Hypothalamus (tissue), 51 donors: ENCODE measurements around the gene PTGR3.

Experiments
- DNase-seq, 51 donors: peaks; one replicate each; lab custom pipeline; 2025; lab: John Stamatoyannopoulos, UW

The PTGR3 gene

DNA sequence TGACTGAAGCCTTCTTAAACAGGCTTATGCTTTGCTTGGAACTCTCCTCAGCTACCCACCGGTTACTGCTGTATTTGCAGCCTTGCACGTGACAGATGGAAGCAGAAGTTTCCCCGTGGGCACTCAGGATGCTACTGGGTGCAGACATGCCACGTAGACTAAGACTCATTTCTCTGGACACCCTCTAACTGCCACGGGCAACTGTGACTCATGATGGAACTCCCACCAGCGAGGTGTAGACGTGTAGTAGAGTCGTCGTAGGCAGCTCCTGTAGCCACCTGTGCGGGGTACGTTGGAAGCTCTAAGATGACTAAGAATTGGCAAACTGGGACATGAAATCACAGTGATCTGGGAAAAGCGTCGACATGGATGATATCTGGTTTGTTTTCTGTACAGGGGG lies 29.2 kb upstream of the PTGR3 start:
- peak in 2 of 51 donors; percentile 18 to 56 for DNase-seq

DNA sequence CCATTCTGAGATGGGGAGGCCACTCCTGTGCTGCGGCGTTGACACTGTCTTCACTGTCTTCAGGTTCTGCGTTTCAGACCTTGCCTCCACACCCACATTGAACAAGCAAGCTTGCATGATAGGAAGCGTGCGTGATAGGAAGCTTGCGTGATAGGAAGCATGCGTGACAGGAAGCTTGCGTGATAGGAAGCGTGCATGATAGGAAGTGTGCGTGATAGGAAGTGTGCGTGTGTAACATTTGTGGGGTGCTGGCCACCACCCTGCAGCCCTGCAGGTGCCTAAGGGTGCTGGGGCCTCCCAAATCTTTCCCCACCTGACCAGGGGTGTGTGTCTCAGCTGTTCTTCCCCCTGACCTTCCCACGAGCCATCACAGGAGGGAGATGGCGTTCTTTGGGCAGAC lies 27.0 kb upstream of the PTGR3 start:
- DNase-seq, result no peak

DNA sequence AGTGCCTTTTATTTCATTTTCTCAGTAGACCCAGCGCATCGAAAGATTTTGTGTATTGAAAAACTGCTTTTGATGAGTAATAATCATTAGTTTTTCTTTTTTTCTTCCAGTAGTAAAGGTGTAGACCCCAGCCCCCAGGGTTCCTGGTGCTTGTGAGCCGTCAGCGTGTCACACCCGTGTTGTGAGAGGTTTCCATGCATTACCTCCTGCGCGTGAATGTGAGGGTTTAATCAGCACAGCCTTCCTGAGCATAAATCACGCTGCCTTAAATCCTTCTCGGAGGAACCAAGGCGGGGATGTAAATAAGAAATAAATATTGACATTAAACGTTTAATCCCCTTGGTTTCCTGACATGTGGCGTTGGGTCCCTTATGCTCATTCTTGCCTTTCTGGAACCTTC lies 26.0 kb upstream of the PTGR3 start:
- no peak for DNase-seq

DNA sequence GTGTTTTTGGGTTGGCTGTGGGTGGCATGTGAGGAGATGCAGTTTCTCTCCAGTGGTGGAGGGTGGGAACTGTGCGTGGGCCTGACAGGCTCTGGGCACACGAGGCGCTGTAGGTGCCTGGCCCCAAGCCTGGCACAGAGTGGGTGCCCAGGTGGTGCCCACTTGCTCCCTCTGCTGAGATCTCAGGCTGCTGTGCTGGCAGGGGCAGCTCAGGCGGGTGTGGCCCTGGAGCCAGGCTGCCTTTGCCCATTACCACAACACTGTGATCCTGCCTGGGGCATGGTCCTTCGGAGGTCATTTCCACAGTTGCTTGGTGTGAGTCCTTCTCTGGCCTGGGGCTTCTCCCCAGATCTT lies 22.1 kb upstream of the PTGR3 start:
- DNase-seq, result no peak

DNA sequence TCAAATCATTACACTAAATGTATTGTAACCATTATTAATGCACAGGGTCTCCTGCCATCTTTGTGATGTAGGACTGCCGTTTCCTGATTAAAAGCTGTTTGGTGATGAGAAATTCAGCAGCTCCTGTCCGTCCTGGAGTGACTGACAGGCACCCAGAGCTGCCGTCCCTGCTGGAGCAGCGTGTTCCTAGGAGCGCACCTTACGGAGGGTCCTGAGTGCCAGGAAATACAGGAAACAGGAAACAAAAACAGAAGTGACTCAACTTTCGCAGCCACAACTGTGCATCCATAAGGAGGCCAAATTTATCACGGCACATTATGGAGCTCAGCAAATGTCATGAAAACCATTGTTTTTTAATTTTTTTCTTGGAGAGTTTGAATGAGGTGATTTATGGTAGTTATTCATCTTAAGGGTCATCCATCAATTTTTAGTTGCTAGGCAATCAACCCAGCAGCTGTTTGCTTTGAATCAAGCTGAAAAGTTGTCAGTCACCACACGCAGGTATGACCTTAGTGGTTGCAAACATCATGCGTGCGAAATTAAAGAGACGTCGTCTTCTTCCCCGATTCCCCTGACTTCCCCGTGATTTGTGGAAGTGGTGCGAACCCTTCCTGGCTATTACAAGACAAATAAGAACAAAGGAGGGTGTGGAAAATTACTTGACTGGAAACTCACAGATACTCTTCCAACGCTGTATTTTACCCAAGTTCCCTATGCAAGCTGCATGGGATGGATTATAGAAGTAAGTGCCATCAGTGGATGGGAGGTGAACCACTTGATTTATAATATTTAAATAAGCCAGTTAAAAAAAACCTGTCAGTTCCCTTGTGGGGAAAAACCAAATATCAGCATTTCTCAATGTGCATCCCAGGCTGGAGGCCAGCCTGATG lies 21.5 kb upstream of the PTGR3 start:
- DNase-seq, result no peak

DNA sequence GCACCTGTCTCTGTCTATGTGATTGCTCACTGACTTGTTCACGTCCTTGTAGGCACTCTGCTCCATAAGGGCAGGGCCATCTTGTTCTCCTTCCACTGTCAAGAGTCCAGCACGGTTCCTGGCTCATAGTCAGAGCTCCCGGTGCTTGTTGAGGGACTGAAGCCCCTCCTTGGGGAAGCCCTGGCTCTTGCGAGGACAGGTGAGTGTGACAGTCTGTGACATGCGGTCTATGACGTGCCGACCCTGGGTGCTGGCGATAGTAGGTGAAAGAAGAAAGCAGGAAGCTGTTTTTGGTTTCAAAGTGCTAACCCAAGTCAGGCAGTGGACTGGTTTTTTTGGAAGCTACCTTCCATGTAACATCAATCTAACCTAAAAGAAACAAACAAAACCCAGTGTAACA lies 20.5 kb upstream of the PTGR3 start:
- DNase-seq, result no peak

DNA sequence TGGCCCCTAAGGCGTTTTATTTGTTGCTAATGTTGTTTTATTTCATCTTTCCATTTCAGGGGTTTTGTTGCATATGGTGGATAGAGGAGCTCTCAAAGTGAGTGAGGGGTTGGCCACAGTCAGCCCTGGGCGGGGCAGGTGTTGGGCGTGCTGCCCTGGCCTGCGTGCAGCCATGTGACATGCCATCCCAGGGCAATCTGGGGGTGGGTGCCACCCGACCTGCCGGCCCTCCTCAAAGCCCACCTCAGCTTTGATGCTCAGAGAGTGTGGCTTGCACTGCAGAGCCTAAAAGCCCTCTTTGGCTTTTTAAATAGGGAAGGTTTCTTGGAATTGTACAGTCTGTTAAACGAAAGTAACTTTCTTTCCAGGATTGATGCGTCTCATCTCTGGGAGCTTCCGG lies 20.0 kb upstream of the PTGR3 start:
- no peak for DNase-seq

DNA sequence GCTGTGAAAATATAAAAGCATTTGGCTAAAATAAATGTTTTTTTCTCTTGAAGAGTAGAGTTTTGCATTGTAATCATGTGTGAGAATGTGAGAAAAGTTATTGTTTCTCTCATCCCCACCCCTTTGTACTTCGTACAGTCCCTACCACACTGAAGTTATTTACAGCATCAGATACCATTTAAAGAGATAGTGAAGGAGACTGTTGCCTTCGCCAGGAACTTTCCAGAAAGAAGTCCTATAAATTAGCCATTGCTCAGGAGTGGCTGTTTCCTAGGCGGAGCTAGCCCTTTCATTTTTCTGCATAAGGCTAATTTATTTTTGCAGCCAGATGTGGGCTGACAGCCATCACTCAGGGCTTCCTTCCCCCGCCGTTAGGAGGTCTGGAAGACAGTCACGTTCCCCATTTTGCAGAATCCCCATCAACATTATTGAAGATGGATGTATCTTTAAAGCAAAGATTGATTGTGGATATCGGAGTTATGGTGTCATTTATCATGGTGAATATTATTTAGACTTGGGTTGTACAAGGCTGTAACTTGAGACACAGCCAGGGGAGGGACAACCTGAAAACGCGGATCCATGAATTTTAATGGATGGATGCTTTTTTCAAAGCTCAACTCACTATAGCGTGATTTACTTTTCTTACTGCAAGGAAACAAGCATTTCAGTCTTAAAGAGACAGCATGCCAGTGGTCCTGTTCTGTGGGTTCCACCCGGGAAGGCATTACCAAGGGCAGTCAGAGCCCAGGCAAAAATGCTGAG lies 18.8 kb upstream of the PTGR3 start:
- no peak for DNase-seq

DNA sequence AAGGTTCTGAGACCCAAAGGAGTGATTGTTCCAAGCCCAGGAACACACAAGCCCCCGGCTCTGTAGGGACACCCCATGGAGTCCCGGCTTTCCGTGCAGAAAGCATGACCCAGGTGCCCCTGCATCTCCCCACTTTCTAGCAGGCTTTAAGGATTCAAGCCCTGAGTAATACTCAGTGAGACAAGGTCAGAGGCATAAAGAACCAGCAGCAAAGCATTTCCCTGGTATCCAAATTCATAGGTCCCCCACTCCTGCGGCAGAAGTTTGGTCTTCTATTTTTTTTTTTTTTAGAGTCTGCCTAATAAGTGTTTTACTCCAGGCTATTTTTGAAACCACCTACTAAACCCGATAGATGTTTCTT lies 18.0 kb upstream of the PTGR3 start:
- no peak for DNase-seq

DNA sequence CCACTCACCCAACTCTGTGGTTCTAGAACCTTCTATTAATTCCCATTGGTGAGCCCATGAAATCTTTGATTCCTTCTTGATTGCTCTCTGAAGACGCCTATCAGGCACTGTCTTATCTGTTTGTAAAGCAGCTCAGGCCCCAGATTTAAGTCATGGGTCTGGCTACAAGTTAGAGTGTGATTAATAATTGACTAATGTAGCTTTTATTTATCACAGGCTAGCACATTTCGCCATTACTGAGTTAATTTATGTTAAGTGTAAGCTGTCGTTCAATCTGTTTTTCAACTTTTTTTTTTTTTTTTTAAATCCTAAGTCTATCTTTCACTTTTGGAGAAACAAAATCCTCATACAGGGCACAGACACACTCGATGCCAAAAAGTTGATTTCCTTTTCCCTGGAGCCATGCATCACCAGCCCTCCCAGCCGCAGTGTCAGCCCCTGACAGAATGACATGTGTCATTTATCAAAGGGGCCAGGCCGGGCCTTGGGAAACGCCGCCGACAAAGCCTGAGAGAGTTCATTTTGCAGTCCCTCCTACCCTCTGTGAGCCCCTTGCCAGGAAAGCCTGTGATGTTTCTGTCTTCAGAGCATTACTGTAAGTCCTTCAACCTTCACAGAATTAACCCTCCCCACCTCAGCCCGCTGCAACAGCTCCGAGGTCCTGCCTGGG lies 17.5 kb upstream of the PTGR3 start:
- no peak for DNase-seq

DNA sequence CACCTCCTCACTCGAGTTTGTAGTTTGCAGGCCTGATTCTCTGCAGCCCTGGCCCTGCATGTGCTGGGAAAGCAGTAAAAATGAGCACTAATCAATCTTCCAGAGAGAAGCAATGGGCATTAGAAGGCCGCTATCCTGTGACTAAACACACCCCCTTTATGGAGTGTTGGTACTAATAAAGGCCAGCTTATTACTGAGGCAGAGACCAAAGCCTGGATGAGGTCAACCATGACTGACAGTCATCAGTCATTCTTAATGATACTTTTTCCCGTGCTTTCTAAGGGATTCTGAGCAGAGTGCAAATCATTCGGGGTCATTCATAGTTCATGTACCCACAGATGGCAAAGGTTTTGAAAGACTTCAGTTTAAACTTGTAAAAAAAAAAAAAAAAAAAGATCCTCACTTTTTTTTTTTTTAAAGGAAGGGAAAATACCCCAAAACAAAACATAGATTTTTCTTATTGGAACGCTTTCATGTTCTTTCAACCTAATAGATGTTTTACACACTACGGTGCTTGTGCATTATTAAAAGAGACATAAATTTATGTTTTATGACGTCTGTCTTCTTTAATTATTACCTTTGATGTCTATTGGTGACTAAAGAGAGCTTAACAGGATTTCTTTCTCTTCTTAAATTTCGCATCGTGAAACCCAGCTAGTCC lies 14.9 kb upstream of the PTGR3 start:
- DNase-seq, result no peak

DNA sequence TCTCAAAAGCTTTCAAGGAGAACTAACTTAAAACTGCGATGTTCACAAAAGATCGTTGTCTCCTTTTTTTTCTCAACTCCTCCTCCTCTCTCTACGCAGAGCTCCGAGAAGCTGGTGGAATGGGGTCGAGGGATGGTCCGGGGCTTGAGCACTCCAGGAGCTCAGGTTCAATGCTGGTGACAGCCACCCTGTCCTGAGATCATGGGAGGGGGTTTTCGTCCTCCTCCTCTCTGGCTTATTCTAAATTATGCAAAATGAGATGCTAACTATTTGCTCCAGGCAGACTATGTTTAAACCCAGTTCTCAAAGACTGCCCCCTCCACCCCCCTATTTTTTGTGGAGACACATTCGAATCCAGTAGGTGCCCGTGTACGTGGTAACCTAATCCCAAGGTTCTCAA lies 13.5 kb upstream of the PTGR3 start:
- no peak for DNase-seq

DNA sequence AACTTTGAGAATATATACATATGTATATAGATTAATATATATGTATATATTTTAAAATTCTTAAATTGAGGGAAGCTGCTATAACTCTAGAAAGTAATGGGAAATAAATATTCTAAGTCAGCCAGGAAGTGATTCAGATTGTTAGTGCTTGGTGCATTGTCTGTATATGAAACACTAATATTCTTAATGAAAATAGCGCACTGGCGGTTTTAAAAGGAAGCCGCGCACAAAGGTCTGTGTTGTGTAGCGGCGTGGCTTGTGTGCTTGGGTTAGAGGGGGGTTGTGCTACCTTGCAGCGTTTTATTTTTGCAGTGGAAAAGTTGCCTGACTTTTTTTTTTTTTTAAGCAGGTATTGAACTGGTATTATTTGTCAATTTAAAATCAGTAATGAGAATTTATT lies 13.0 kb upstream of the PTGR3 start:
- no peak for DNase-seq

DNA sequence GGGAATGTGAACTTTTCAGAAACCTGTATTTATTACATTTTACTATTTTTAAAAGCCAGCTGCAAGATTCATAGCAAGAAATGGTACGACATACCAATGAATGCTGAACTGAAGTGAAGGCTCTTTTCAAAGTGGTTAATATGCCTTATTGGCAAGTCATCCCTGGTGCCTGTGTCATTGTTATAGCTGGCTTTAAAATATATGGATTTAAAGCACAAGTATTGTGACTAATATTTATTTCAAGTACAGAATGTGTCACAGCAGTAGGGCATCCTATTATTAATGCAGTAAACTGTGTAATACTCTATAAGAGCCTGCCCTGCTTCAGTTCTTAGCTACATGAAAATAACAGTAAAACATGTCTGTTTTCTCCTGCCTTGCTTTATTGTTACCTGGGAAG lies 12.5 kb upstream of the PTGR3 start:
- DNase-seq, result no peak

DNA sequence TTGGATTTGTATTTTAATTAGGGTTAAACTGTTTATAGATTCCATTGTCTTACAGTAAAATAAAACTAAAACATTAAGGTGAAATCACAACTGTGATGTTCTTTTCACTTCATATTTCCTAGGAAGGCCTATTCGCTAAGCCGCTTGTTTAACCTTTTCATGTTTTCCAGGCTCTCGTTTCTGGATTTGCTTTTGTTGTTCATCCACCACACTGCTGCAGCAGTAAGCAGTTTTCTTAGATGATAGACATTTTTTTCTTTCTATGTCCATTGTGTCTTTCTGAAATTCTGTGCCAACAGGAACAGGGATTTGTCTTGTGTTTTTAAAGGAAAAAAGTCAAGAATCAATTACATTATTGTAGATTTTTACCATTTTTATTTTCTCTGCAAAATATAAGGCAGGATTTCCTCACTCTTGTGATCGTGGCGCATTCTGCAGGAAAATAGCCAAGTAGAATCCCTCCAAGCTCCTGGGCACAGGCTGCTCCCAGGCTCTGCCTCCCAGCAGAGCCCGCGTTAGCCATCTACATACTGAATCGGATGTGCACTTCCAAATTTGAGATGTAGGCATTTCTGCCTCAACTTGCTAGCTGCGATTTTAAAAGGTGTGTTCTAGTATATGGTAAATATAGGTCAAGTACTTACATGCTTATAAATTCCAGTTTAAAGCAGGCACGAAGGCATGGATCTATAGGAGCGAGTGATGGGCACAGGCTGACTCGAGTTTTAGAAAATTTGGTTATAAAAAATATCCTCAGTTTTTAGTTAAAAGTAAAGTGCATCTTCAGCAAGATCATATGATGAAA lies 11.8 kb upstream of the PTGR3 start:
- DNase-seq, result peak in 6 of 51 donors; percentile 19 to 47 (median 30)

DNA sequence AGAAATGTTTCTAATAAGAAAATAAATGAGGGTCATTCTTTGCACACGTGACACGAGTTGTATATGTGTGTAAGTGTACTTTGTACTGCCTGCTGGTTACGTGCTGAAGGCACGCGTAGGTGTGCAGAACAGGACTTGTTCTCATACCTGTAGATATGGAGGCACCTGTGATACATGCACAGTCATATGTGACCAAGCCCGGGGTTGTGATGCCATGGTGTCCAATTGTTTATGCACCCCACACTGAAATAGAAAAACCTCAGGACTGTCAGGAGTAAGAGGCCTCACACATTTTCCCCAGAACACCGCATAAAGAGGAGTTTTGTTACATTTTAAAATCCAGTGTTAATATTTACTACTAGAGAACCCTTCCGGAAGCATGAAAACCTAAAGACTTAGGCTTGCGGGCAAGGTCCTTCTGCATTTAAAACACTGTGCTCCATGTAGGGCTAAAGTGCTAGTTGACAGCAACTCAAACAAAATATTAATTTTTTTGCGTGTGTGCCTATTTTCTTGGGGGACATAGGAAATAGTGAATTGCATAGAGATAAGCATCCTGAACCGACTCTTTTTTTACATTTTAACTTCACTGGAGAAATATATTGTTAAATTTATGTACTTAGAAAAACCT lies 10.9 kb upstream of the PTGR3 start:
- peak in 1 of 51 donors; percentile 24 for DNase-seq

DNA sequence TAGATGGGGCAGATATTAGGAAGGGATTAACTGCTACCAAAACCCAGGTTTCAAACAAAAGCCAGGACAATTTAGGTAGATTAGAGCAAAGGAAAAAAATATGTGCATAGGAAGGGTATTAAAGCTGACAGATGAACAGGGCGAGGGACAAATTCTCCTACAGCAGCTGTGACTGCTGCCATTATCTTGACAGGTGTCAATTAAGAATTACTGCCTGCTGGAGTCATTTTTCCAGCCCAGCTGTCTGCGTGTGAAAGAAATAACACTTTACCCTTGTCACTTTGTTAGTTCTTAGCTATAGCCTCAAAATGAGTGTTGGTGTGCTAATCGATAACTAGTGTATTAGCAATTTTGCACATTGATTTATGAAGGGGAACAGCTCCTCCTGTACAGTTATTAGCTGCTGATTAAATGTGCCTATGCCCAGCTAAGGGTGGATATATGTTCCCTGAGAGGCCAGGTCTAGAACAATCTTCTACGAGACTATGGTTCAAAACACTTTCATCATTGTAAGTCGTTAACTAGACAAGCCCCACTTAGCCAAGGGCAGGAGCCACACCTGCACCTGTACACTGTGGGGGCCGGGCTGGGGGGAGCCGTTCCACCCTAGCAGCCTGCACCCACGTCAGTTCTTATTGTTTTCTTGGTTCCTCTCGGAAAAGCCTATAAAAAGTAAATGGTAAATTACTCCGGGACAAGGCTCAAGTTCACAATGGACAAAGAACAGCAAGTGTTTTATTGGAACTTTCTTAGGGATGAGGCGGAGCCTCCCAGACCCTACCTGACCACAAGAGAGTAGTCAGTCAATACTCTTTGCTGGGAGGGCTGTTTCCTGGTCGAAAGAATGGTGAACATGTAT lies 9.4 kb upstream of the PTGR3 start:
- DNase-seq, result no peak

DNA sequence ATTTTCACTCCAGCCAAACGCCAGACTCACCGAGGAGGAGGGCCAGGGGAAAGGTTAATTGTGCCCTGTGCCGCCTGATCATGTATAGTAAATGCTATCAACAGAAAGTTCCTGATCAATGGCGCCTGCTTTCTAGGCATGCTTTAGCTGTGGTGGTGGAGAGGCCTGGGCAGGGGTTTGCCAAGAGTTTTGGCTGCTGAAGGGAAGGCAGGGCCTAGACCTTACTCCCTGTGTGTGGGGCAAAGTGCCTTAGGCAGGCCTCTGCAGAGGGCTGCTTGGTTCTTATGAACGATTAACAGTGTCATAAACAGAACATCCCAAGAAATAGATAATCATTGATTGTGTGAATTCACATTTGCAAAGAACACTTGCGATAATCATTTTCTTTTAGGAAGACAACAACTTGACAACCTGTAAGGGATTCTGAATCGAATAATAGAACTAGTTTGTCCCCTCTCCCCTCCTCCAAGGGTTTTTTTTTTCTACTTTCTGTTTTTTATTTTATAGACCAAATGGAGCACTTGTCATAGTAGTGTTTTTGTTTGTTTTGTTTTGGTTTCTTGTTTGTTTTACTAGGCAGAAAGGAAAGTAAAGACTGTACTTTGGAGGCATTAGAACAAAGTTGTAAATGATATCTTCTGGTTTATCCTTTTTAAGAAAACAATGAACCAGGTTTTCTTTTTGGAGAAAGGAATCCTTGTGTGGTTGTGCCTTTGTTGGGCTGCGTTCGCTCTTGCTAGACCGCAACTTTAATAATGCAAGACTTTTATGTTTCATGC lies 8.2 kb upstream of the PTGR3 start:
- no peak for DNase-seq
